IMR-90 (cell line): Measurements from ENCODE around the gene DCHS1. TPM values are rescaled to one million over a fixed set of nuclear protein-coding genes. Genes with fewer than 3 reads are reported as not detected.

Source experiments
- ATAC-seq: fragments of 200-7000 bp; cut with Tn5 transposase; 2 replicates; pipeline ENCODE4 v1.9.1; 2020; ENCODE audit warnings: low read depth, mild to moderate bottlenecking, moderate library complexity
- BruUV-seq: library from RNA; stranded (reverse); fragments of 400-500 nt; replicated peaks from 2 replicates; lab custom pipeline; 2021; lab: Mats Ljungman, UMichigan
- CTCF ChIA-PET: fragments of 300-600 bp; formaldehyde crosslinking; extraction: SDS; loops from one replicate; lab custom pipeline; 2021; ENCODE audit warnings: antibody characterized with exemption; lab: Yijun Ruan, JAX
- POLR2A ChIA-PET: fragments of 300-600 bp; sonication (Branson Sonifier 250); formaldehyde crosslinking; loops from one replicate; lab custom pipeline; 2022; ENCODE audit warnings: antibody characterized with exemption; ENCODE audit not compliant: unreplicated experiment; lab: Charles Lee
- DNase-seq: peaks from one replicate; pipeline ENCODE4 v3.0.0; 2013
- H2AFZ ChIP-seq: replicated peaks from 2 replicates; pipeline ENCODE3; 2013; ENCODE audit warnings: low read length, mild to moderate bottlenecking; ENCODE audit not compliant: poor library complexity
- H2AK5ac ChIP-seq: 2 replicates; pipeline ENCODE4 v1.6.1; 2013; ENCODE audit warnings: low read depth, low read length, inconsistent platforms
- H2AK9ac ChIP-seq: replicated peaks from 2 replicates; pipeline ENCODE3; 2013; ENCODE audit warnings: mild to moderate bottlenecking, low read depth, low read length, moderate library complexity; ENCODE audit not compliant: poor library complexity
- H2BK120ac ChIP-seq: 2 replicates; pipeline ENCODE4 v1.6.1; 2013; ENCODE audit warnings: low read depth, low read length, inconsistent platforms
- H2BK15ac ChIP-seq: 3 replicates; pipeline ENCODE4 v1.6.1; 2013; ENCODE audit warnings: low read depth, low read length, inconsistent platforms
- H2BK20ac ChIP-seq: 2 replicates; pipeline ENCODE4 v1.6.1; 2013; ENCODE audit warnings: low read depth, mild to moderate bottlenecking, inconsistent platforms, low read length, moderate library complexity
- H2BK5ac ChIP-seq: 2 replicates; pipeline ENCODE4 v1.6.1; 2013; ENCODE audit warnings: mild to moderate bottlenecking, low read depth, low read length, inconsistent platforms; ENCODE audit not compliant: poor library complexity, severe bottlenecking
- H3K14ac ChIP-seq: replicated peaks from 2 replicates; pipeline ENCODE4 v1.6.1; 2013; ENCODE audit warnings: low read depth, low read length, inconsistent platforms
- H3K18ac ChIP-seq: 2 replicates; pipeline ENCODE4 v1.6.1; 2013; ENCODE audit warnings: low read depth, low read length, control low read depth
- H3K23ac ChIP-seq: 2 replicates; pipeline ENCODE4 v1.6.1; 2013; ENCODE audit warnings: low read depth, low read length, inconsistent platforms
- H3K27ac ChIP-seq: 2 replicates; pipeline ENCODE4 v1.5.1; 2013; ENCODE audit warnings: mild to moderate bottlenecking, control low read depth, low read length; ENCODE audit not compliant: insufficient read depth
- H3K27me3 ChIP-seq: 2 replicates; pipeline ENCODE4 v1.6.1; 2013; ENCODE audit warnings: low read length; ENCODE audit not compliant: control insufficient read depth, insufficient read depth
- H3K36me3 ChIP-seq: 2 replicates; pipeline ENCODE4 v1.6.1; 2013; ENCODE audit warnings: low read length, mixed read lengths; ENCODE audit not compliant: control insufficient read depth, insufficient read depth
- H3K4ac ChIP-seq: 2 replicates; pipeline ENCODE4 v1.6.1; 2013; ENCODE audit warnings: low read depth, low read length, inconsistent platforms
- H3K4me1 ChIP-seq: 2 replicates; pipeline ENCODE4 v1.6.1; 2013; ENCODE audit warnings: low read length, mixed read lengths; ENCODE audit not compliant: control insufficient read depth, insufficient read depth
- H3K4me2 ChIP-seq: 2 replicates; pipeline ENCODE4 v1.6.1; 2013; ENCODE audit warnings: low read depth, mild to moderate bottlenecking, control low read depth, low read length, moderate library complexity
- H3K4me3 ChIP-seq: 2 replicates; pipeline ENCODE4 v1.5.1; 2013; ENCODE audit warnings: low read depth, mild to moderate bottlenecking, control low read depth, low read length, moderate library complexity; ENCODE audit not compliant: insufficient read depth
- H3K56ac ChIP-seq: 2 replicates; pipeline ENCODE4 v1.6.1; 2013; ENCODE audit warnings: low read length, inconsistent platforms; ENCODE audit not compliant: insufficient read depth; ENCODE audit errors: extremely low read depth
- H3K79me1 ChIP-seq, 2 experiments: 2 replicates each; pipeline ENCODE4 v1.6.1; 2013; ENCODE audit warnings: low read length in 2 of 2, inconsistent platforms in 1 of 2, low read depth in 1 of 2
- H3K9ac ChIP-seq: 2 replicates; pipeline ENCODE4 v1.6.1; 2013; ENCODE audit warnings: low read depth, low read length, control low read depth
- H3K9me1 ChIP-seq: 2 replicates; pipeline ENCODE4 v1.6.1; 2013; ENCODE audit warnings: low read length, inconsistent platforms; ENCODE audit not compliant: insufficient read depth
- H3K9me3 ChIP-seq: 2 replicates; pipeline ENCODE4 v1.6.1; 2013; ENCODE audit warnings: low read length; ENCODE audit not compliant: control insufficient read depth, insufficient read depth
- H4K20me1 ChIP-seq: 2 replicates; pipeline ENCODE4 v1.6.1; 2013; ENCODE audit warnings: low read length, inconsistent platforms; ENCODE audit not compliant: insufficient read depth
- H4K5ac ChIP-seq: 2 replicates; pipeline ENCODE4 v1.6.1; 2013; ENCODE audit warnings: mild to moderate bottlenecking, low read depth, low read length, control low read depth
- H4K8ac ChIP-seq, 2 experiments: 2 replicates each; pipeline ENCODE4 v1.6.1; 2013; ENCODE audit warnings: low read depth in 2 of 2, low read length in 2 of 2, control low read depth in 1 of 2, inconsistent platforms in 1 of 2
- H4K91ac ChIP-seq: 2 replicates; pipeline ENCODE4 v1.6.1; 2013; ENCODE audit warnings: low read depth, low read length, inconsistent platforms; ENCODE audit not compliant: insufficient read depth
- BHLHE40 ChIP-seq: fragments of 150-350 bp; IDR thresholded peaks from 2 replicates; pipeline ENCODE4 v1.6.1; 2016; ENCODE audit warnings: mild to moderate bottlenecking, low read depth, low read length
- CEBPB ChIP-seq: IDR thresholded peaks from 2 replicates; pipeline ENCODE4 v1.6.1; 2012; ENCODE audit warnings: low read depth, low read length, improper control_type of control experiment
- CHD1 ChIP-seq: IDR thresholded peaks from 2 replicates; pipeline ENCODE4 v1.6.1; 2012; ENCODE audit warnings: low read depth, low read length, improper control_type of control experiment
- MAFK ChIP-seq: IDR thresholded peaks from 2 replicates; pipeline ENCODE4 v1.6.1; 2012; ENCODE audit warnings: low read depth, low read length, improper control_type of control experiment
- POLR2A ChIP-seq: IDR thresholded peaks from 2 replicates; pipeline ENCODE4 v1.6.1; 2012; ENCODE audit warnings: mild to moderate bottlenecking, low read depth, low read length
- RFX5 ChIP-seq: IDR thresholded peaks from 2 replicates; pipeline ENCODE4 v1.8.0; 2012; ENCODE audit warnings: low read depth, mild to moderate bottlenecking, low read length, moderate library complexity
- USF2 ChIP-seq: fragments of 150-350 bp; IDR thresholded peaks from 2 replicates; pipeline ENCODE4 v1.6.1; 2017; ENCODE audit warnings: mild to moderate bottlenecking, antibody characterized with exemption, low read length, low read depth
- WGBS, 2 experiments: methylation state at CpG; one replicate each; pipeline versions ENCODE4 v1.1.5 to v1.1.7; 2013; ENCODE audit warnings: missing lambda C conversion rate in 2 of 2; ENCODE audit not compliant: insufficient read length in 1 of 2; ENCODE audit errors: extremely low coverage in 2 of 2; 5-methylcytosine and 5-hydroxymethylcytosine counted together
- dilution Hi-C: fragments of 300-500 bp; cut with HindIII; formaldehyde crosslinking; loops from one replicate; pipeline ENCODE4 v1.14.3; 2018; ENCODE audit warnings: low sequenced_read_pairs; ENCODE audit not compliant: unreplicated experiment
- in situ Hi-C: fragments of 300-500 bp; cut with MboI; formaldehyde crosslinking; loops from 3 replicates; pipeline ENCODE4 v1.14.3; 2019; ENCODE audit warnings: low sequenced_read_pairs, inconsistent platforms, mixed read lengths
- intact Hi-C: fragments of 100-400 bp; cut with micrococcal nuclease; formaldehyde crosslinking; loops from 2 replicates; pipeline ENCODE4 v1.10.0; 2022
- polyA plus RNA-seq, 3 experiments: library from polyadenylated mRNA; depleted of rRNA; stranded (reverse); fragments of >200 nt; gene quantifications; 2 replicates each; pipeline ENCODE4 v1.2.3, GENCODE V29; 2012; ENCODE audit warnings: low replicate concordance in 1 of 3
- total RNA-seq: library from RNA; depleted of rRNA; stranded (reverse); fragments of >200 nt; gene quantifications from 2 replicates; pipeline ENCODE4 v1.2.3, GENCODE V29; 2012

Gene DCHS1
- total and polyA plus RNA-seq, 2 of the 4 experiments (the other 2 are of a cell fraction), result 1.4 to 3.3 TPM

DNA sequence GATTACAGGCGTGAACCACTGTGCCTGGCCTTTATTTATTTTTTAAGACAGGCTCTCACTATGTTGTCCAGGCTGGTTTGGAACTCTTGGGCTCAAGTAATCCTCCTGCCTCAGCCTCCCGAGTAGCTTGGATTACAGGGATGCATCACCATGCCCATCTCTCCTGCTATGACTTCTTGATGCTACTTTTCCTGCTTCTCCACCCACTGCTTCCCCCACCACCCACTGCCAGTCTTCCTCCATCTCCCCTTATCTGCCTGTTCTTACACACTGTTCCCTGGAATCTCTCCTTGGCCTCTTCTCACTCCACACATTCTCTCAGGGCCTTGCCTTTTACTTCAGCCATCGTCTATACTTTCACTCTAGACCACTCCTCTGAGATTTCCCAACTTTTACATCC, 19.1 kb downstream of the DCHS1 start:
- dilution Hi-C loops (no loop called here), in situ Hi-C loops (no loop called here), intact Hi-C loops (no loop called here)
- POLR2A ChIA-PET, result no interaction called here
- ATAC-seq, result no peak
- Histone ChIP-seq H3K36me3 (peaks cover 43% of the 10 kb centered on the region), H4K20me1 (peaks cover 4% of the 10 kb centered on the region; the same call in 1 of the 2 replicates), H4K91ac (no peak overlapping the region), H2BK15ac (no peak overlapping the region), H3K27ac (no peak overlapping the region), H2BK120ac (no peak overlapping the region), H3K14ac (no peak overlapping the region), H2AK5ac (peak overlapping the region; percentile 10; the same call in 1 of the 2 replicates), H4K8ac (no peak overlapping the region), H3K23ac (no peak overlapping the region), H3K9me3 (no peaks in the 10 kb centered on the region), H3K79me1 (no peaks in the 10 kb centered on the region), H3K4me2 (no peak overlapping the region), H3K27me3 (no peaks in the 10 kb centered on the region), H2BK5ac (no peak overlapping the region), H2AFZ (no peak overlapping the region), H2AK9ac (no peak overlapping the region), H3K56ac (no peak overlapping the region), H2BK20ac (no peak overlapping the region), H3K4me3 (no peak overlapping the region), H3K9me1 (no peaks in the 10 kb centered on the region; the same call in 1 of the 2 replicates), H3K9ac (no peak overlapping the region), H4K5ac (no peak overlapping the region), H3K4me1 (peaks cover 10% of the 10 kb centered on the region), H3K4ac (no peak overlapping the region), H3K18ac (no peak overlapping the region)
- no peak for DNase-seq
- BruUV-seq, result no TSS peak
- 93% methylated on average over 3 of the region's 3 CpGs; no CpG with 5 or more reads in 1 of the 2 experiments for WGBS, 2 experiments
- CTCF ChIA-PET, result no interaction called here
- TF ChIP-seq POLR2A, result no peak
- no peak for TF ChIP-seq RFX5
- no peak for TF ChIP-seq BHLHE40
- TF ChIP-seq CHD1, result no peak
- no peak for TF ChIP-seq CEBPB
- TF ChIP-seq USF2, result no peak
- TF ChIP-seq MAFK, result no peak
